NCI-H1694 treated with DMSO at 0.1 percent for 48 hours (cell line): ENCODE results near the gene MAP4.
"Not testable (repeated sequence)": the region's sequence is repeated elsewhere in the genome, so short reads cannot be mapped to it uniquely, and the experiment has no call there.

Experiments
- DNase-seq: peaks from one replicate; lab custom pipeline; 2025; lab: John Stamatoyannopoulos, UW

MAP4 gene

GRCh38 chr3:48013288-48013980, 2.8 kb downstream of the MAP4 start:
- no peak for DNase-seq

DNA sequence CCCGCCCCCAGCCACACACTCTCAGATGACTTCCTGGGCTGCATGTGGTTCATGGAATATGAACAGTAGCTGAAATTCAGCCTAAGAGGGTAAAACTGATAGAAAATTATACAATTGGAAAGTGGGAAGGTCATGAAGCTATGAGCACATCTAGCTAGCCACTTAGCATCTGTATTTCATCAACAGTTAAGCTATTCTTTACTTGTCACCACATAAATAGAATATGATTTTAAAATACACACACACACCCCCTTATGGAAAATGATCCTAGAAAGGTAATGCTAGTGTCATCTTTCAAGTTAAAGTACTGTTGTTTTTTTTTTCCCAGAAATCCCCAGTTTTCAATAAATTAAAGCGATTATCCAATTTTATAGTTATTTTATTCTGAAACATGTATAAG, 3.6 kb downstream of the MAP4 start:
- DNase-seq, result no peak

DNA sequence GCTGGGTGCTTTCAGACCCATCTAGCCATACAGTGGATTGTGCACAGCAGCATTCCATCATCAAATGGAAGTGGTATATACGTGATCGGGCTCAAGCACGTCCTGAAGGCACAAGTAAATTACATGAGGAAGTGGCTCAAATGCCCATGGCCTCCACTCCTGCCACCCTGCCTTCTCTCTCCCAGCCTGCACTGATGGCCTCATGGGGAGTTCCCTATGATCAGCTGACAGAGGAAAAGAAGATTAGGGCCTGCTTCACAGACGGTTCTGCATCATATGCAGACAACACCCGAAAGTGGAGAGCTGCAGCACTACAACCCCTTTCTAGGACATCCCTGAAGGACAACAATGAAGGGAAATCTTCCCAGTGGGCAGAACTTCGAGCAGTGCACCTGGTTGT, 8.2 kb downstream of the MAP4 start:
- not testable (repeated sequence) for DNase-seq

- DNase-seq, result not testable (repeated sequence)
Observed at GRCh38 chr3:48007361-48007760, 8.9 kb downstream of the MAP4 start.

- DNase-seq, result not testable (repeated sequence)
Observed at GRCh38 chr3:48006794-48007193, 9.4 kb downstream of the MAP4 start.

GRCh38 chr3:48004694-48005093, 11.5 kb downstream of the MAP4 start:
- no peak for DNase-seq

GRCh38 chr3:48002787-48003186, 13.4 kb downstream of the MAP4 start:
- no peak for DNase-seq

- DNase-seq, result no peak
Observed at GRCh38 chr3:48001991-48002390, 14.2 kb downstream of the MAP4 start.

GRCh38 chr3:48000212-48000611, 16.0 kb downstream of the MAP4 start:
- no peak for DNase-seq

GRCh38 chr3:47996440-47996839, 19.8 kb downstream of the MAP4 start:
- DNase-seq, result no peak

GRCh38 chr3:47994180-47994579, 22.0 kb downstream of the MAP4 start:
- no peak for DNase-seq

- no peak for DNase-seq
Observed at GRCh38 chr3:47991341-47991740, 24.9 kb downstream of the MAP4 start.

DNA sequence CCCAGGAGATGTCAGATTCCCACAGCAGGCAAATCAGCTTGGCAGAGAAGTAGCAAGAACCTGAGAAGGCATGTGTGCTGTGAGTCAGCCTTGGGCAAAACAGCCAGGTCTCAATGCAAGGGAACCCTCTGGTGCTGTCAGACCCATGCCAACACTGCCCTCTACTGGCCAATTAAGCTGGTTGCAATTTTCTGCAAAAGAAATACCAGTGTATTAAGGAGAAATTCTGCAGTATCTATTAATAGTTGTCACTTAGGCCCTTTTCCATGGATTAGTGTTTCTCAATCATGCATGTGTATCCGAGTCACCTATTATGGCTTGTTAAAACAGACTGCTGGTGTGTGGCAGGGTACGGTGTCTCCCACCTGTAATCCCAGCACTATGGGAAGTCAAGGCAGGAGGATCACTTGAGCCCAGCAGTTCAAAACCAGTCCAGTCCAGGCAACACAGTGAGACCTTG, 26.2 kb downstream of the MAP4 start:
- DNase-seq, result peak; percentile 35

- no peak for DNase-seq
Observed at GRCh38 chr3:47985381-47985780, 30.8 kb downstream of the MAP4 start.

DNA sequence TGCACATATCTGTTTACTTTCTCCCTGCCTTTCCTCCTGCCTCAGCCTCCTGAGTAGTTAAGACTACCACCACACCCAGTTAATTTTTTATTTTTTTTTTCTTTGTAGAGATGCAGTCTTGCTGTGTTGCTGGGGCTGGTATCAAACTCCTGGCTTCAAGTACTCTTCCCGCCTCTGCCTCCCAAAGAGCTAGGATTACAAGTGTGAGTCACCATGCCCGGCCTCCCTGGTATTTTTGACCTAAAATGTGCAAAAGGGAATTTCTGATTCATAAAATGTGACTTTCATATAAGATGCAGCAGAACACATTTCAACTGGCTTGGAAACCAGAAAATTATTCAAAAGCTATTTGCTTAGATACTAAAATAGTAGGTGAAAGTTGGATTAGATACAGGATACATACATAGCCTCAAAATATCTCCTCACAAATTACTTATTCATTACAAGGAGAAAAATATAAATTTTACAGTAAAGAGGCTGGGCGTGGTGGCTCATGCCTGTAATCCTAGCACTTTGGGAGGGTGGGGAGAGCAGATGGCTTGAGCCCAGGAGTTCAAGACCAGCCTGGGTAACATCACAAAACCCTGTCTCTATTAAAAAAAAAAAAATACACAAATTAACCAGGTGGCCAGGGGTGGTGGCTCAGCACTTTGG, 32.0 kb downstream of the MAP4 start:
- DNase-seq, result no peak

GRCh38 chr3:47980795-47981194, 35.4 kb downstream of the MAP4 start:
- DNase-seq, result no peak

DNA sequence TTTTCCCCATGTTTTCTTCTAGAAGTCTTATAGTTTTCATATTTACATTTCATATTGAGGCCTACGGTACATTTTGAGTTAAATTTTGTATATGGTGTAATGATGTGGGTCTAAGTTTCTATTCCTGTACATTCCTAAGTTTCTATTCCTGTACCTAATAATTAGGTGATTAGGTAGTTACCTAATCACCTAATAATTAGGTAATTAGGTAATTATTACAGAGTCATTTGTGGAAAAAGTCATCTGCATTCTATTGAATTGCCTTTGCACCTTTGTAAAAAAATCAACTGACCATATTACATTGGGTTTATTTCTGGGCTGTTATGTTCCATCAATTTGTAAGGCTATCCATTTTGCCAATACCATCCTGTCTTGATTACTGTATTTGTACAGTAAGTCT, 37.1 kb downstream of the MAP4 start:
- no peak for DNase-seq

DNA sequence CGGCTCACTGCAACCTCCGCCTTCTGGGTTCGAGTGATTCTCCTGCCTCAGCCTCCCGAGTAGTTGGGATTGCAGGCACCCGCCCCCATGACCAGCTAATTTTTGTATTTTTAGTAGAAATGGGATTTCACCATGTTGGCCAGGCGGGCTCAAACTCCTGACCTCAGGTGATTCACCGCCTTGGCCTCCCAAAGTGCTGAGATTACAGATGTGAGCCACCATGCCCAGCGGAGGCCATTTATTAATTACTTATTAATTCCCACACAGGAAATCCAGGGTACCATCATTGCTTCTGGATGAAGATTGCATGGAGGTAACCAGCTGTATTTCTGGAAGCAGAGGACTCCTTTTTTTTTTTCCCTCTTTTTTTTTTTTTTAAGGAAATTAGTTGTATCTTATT, 37.8 kb downstream of the MAP4 start:
- no peak for DNase-seq

GRCh38 chr3:47976135-47976732, 40.0 kb downstream of the MAP4 start:
- no peak for DNase-seq

- no peak for DNase-seq
Observed at GRCh38 chr3:47974974-47975470, 41.2 kb downstream of the MAP4 start.

DNA sequence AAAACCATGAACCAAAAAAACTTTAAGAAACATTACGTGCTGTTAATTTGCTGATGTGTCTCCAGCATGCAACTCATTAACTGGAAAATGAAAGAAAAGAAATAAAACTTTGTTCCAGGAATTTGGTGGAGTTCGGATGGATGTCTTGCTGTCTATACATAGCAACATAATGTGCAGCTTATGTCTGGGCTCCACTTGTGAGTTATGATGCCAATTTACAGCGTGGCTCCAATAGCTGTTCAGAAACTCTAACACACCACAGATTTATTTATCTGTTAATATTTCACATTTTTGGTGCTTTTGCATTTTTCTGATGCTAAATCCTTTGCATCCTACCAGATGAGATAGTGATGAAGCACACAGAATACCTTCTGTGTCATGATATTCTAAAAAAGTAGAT, 45.1 kb downstream of the MAP4 start:
- no peak for DNase-seq

- no peak for DNase-seq
Observed at GRCh38 chr3:47964740-47965139, 51.5 kb downstream of the MAP4 start.
